Endothelial cell of umbilical vein (primary cell): ENCODE data around the gene PKNOX1. TPM values are rescaled to one million over a fixed set of nuclear protein-coding genes. Genes with fewer than 3 reads are reported as not detected.

Experiments used
- BruUV-seq: library from RNA; stranded (reverse); fragments of 400-500 nt; replicated peaks from 2 replicates; lab custom pipeline; 2021; lab: Mats Ljungman, UMichigan
- CTCF ChIA-PET: fragments of 300-600, 350-600 bp; sonication (Branson Sonifier 250); formaldehyde crosslinking; loops from one replicate; lab custom pipeline; 2021; ENCODE audit warnings: antibody characterized with exemption, inconsistent platforms; lab: Charles Lee
- POLR2A ChIA-PET: fragments of 300-600, 350-600 bp; sonication (Branson Sonifier 250); formaldehyde crosslinking; loops from one replicate; lab custom pipeline; 2021; ENCODE audit warnings: antibody characterized with exemption, inconsistent platforms; lab: Charles Lee
- DNase-seq: peaks from one replicate; pipeline ENCODE4 v3.0.0-alpha.2; 2011; ENCODE audit warnings: low read depth, low spot score
- FAIRE-seq: peaks from 2 replicates; lab custom pipeline; 2011; peaks lifted over from hg19 to GRCh38; lab: Jason Lieb, UNC
- H2AFZ ChIP-seq: 2 replicates; pipeline ENCODE4 v1.6.0; 2012; ENCODE audit warnings: low read depth, low read length, control low read depth, inconsistent platforms
- H3K27ac ChIP-seq: 2 replicates; pipeline ENCODE4 v1.5.1; 2011; ENCODE audit warnings: low read depth, mild to moderate bottlenecking, control low read depth, low read length, moderate library complexity; ENCODE audit not compliant: insufficient read depth
- H3K27me3 ChIP-seq, 2 experiments: 2 replicates each; pipeline versions ENCODE4 v1.6.0 to v1.6.1; 2011; ENCODE audit warnings: low read length in 2 of 2, mixed read lengths in 1 of 2; ENCODE audit not compliant: control insufficient read depth in 2 of 2, insufficient read depth in 2 of 2
- H3K36me3 ChIP-seq, 2 experiments: 2 replicates in 1 of 2; 3 replicates in 1 of 2; pipeline ENCODE4 v1.5.1; 2011; ENCODE audit warnings: low read length in 2 of 2, mild to moderate bottlenecking in 1 of 2, moderate library complexity in 1 of 2; ENCODE audit not compliant: control insufficient read depth in 2 of 2, insufficient read depth in 2 of 2; ENCODE audit errors: extremely low read depth in 1 of 2
- H3K4me1 ChIP-seq: 3 replicates; pipeline ENCODE4 v1.5.1; 2011; ENCODE audit warnings: mild to moderate bottlenecking, low read length; ENCODE audit not compliant: control insufficient read depth, insufficient read depth; ENCODE audit errors: extremely low read depth
- H3K4me2 ChIP-seq: 2 replicates; pipeline ENCODE4 v1.6.1; 2011; ENCODE audit warnings: low read length, control low read depth, mixed read lengths; ENCODE audit not compliant: insufficient read depth
- H3K4me3 ChIP-seq, 3 experiments: fragments of 200-600 bp in 1 of 3; sonication (generic), shearing (Covaris generic) in 1 of 3; replicated peaks in 1 of 3; 2 replicates each; pipeline ENCODE4 v1.5.1; 2011 to 2016; ENCODE audit warnings: control low read depth in 3 of 3, low read length in 3 of 3, mild to moderate bottlenecking in 2 of 3, inconsistent platforms in 1 of 3, low read depth in 1 of 3, moderate library complexity in 1 of 3; ENCODE audit not compliant: insufficient read depth in 1 of 3
- H3K79me2 ChIP-seq: 2 replicates; pipeline ENCODE4 v1.6.0; 2012; ENCODE audit warnings: low read length, inconsistent platforms; ENCODE audit not compliant: control insufficient read depth, insufficient read depth
- H3K9ac ChIP-seq: replicated peaks from 2 replicates; pipeline ENCODE3; 2011; ENCODE audit warnings: low read length, control low read depth; ENCODE audit not compliant: insufficient read depth; ENCODE audit errors: extremely low read depth
- H3K9me1 ChIP-seq: replicated peaks from 3 replicates; pipeline ENCODE4 v1.6.0; 2011; ENCODE audit warnings: mild to moderate bottlenecking, low read length; ENCODE audit not compliant: control insufficient read depth, insufficient read depth; ENCODE audit errors: extremely low read depth
- H3K9me3 ChIP-seq: replicated peaks from 2 replicates; pipeline ENCODE4 v1.5.1; 2012; ENCODE audit warnings: low read length, inconsistent platforms; ENCODE audit not compliant: control insufficient read depth, insufficient read depth
- H4K20me1 ChIP-seq: replicated peaks from 2 replicates; pipeline ENCODE3; 2011; ENCODE audit warnings: mild to moderate bottlenecking, low read length; ENCODE audit not compliant: control insufficient read depth, insufficient read depth; ENCODE audit errors: extremely low read depth
- CTCF ChIP-seq, 2 donors: IDR thresholded peaks; 1 replicate in 1 of 2; 2 replicates in 1 of 2; pipeline ENCODE4 v1.5.1; 2011; ENCODE audit warnings: low read length in 2 of 2, mild to moderate bottlenecking in 2 of 2, moderate library complexity in 2 of 2, control low read depth in 1 of 2, inconsistent platforms in 1 of 2, low read depth in 1 of 2; ENCODE audit not compliant: insufficient read depth in 1 of 2; ENCODE audit errors: extremely low read depth in 1 of 2
- EZH2 ChIP-seq: IDR thresholded peaks from 2 replicates; pipeline ENCODE4 v1.6.1; 2012; ENCODE audit warnings: borderline replicate concordance, low read depth, mild to moderate bottlenecking, moderate library complexity, low read length, inconsistent platforms; ENCODE audit not compliant: severe bottlenecking
- FOS ChIP-seq: IDR thresholded peaks from 2 replicates; pipeline ENCODE4 v1.6.1; 2011; ENCODE audit warnings: mild to moderate bottlenecking, low read length, moderate library complexity, borderline replicate concordance; ENCODE audit not compliant: insufficient read depth
- GATA2 ChIP-seq: IDR thresholded peaks from 2 replicates; pipeline ENCODE4 v1.7.0; 2011; ENCODE audit warnings: low read depth, mild to moderate bottlenecking, moderate library complexity, mixed read lengths, low read length; ENCODE audit not compliant: insufficient read length, insufficient read depth
- JUN ChIP-seq: IDR thresholded peaks from 2 replicates; pipeline ENCODE4 v1.6.1; 2011; ENCODE audit warnings: borderline replicate concordance, low read depth; ENCODE audit not compliant: insufficient read length, insufficient read depth
- MAX ChIP-seq: IDR thresholded peaks from 2 replicates; pipeline ENCODE4 v1.6.1; 2011; ENCODE audit not compliant: insufficient read depth, insufficient read length
- MYC ChIP-seq: IDR thresholded peaks from one replicate; pipeline ENCODE4 v1.6.1; 2011; ENCODE audit warnings: mild to moderate bottlenecking, low read depth, low read length
- POLR2A ChIP-seq: IDR thresholded peaks from 2 replicates; pipeline ENCODE4 v1.6.1; 2012; ENCODE audit warnings: low read depth, mild to moderate bottlenecking, control low read depth, low read length
- POLR2AphosphoS5 ChIP-seq: IDR thresholded peaks from 2 replicates; pipeline ENCODE4 v1.6.1; 2012; ENCODE audit warnings: low read depth, mild to moderate bottlenecking, control low read depth, low read length, moderate library complexity; ENCODE audit not compliant: insufficient read depth
- dilution Hi-C: fragments of 300-500 bp; cut with MboI; formaldehyde crosslinking; loops from one replicate; pipeline ENCODE4 v1.15.0; 2019; ENCODE audit warnings: low sequenced_read_pairs; ENCODE audit not compliant: extremely low pct_ligation_motif_present
- intact Hi-C: fragments of 100-400 bp; cut with micrococcal nuclease; formaldehyde crosslinking; loops from one replicate; pipeline ENCODE4 v1.10.0; 2022
- polyA plus RNA-seq, 4 experiments: library from polyadenylated mRNA; depleted of rRNA in 3 of 4; stranded (reverse) in 3 of 4; unstranded in 1 of 4; fragments of >200 nt; gene quantifications; 2 replicates each; pipeline versions ENCODE4 v1.2.1 to v1.2.3, GENCODE V29; 2011 to 2012; ENCODE audit warnings: missing spikeins in 1 of 4
- total RNA-seq: library from RNA; stranded (reverse); gene quantifications from 2 replicates; pipeline ENCODE4 v1.2.3, GENCODE V29; 2021

PKNOX1 gene
- total and polyA plus RNA-seq, 2 donors (not counting 3 experiments of a cell fraction or from before 2014, with no cell fraction given) = 16.6 to 23.6 TPM

GRCh38 chr21:42991992-42992740, 17.8 kb downstream of the PKNOX1 start:
- no peaks in the 10 kb centered on the region for H3K27me3 ChIP-seq
- intact Hi-C loops (no loop called here), dilution Hi-C loops (no loop called here)
- H3K4me3 ChIP-seq = no peak overlapping the region
- CTCF ChIA-PET = interaction anchor here (1.1 to 1.8 kb wide), 3 partner anchors 14 to 42 kb away, joined by 4 to 7 read pairs (median 4); no protein-coding TSS in a partner anchor
- TSS peak; percentile 84 for BruUV-seq
- peaks cover 15% of the 10 kb centered on the region for H3K4me1 ChIP-seq
- peak; percentile 32 for TF ChIP-seq JUN
- peak; percentile 44 for TF ChIP-seq POLR2AphosphoS5
- TF ChIP-seq FOS = no peak
- DNase-seq = peak; percentile 53
- peak; percentile 89 for FAIRE-seq
- H3K36me3 ChIP-seq = no peaks in the 10 kb centered on the region
- H3K79me2 ChIP-seq = peaks cover 12% of the 10 kb centered on the region
- peak overlapping the region; percentile 57 for H3K4me2 ChIP-seq
- no peaks in the 10 kb centered on the region for H3K9me3 ChIP-seq
- POLR2A ChIA-PET = no interaction called here
- H3K9me1 ChIP-seq = no peaks in the 10 kb centered on the region
- H2AFZ ChIP-seq = peak overlapping the region; percentile 56
- peak overlapping the region; percentile 52 for H3K9ac ChIP-seq
- peak overlapping the region; percentile 92 for H3K27ac ChIP-seq
- H4K20me1 ChIP-seq = no peaks in the 10 kb centered on the region

GRCh38 chr21:42993051-42993712, 18.8 kb downstream of the PKNOX1 start:
- no peak overlapping the region for H3K4me3 ChIP-seq
- H3K27me3 ChIP-seq = no peaks in the 10 kb centered on the region
- no TSS peak for BruUV-seq
- no peaks in the 10 kb centered on the region for H3K9me1 ChIP-seq
- no peak overlapping the region for H3K4me2 ChIP-seq
- no peak overlapping the region for H2AFZ ChIP-seq
- ChIA-PET CTCF (no interaction called here), POLR2A (no interaction called here)
- H3K4me1 ChIP-seq = peaks cover 15% of the 10 kb centered on the region
- no peaks in the 10 kb centered on the region for H3K36me3 ChIP-seq
- H3K9me3 ChIP-seq = no peaks in the 10 kb centered on the region
- TF ChIP-seq CTCF (IDR thresholded peaks at IDR 0.05; ENCODE audit: extremely low read depth in 1 of 2, insufficient read depth in 1 of 2, low read depth in 1 of 2, low read length in 2 of 2) (no peak), JUN (no peak), POLR2A (no peak), POLR2AphosphoS5 (no peak), EZH2 (no peak), MYC (no peak), FOS (no peak), GATA2 (no peak), MAX (no peak)
- peak overlapping the region; percentile 92 for H3K27ac ChIP-seq
- dilution Hi-C loops = no loop called here
- no peaks in the 10 kb centered on the region for H4K20me1 ChIP-seq
- no peak for DNase-seq
- no peak for FAIRE-seq
- H3K9ac ChIP-seq = no peak overlapping the region
- H3K79me2 ChIP-seq = peaks cover 9% of the 10 kb centered on the region
- intact Hi-C loops = no loop called here
